ENCODE data around the gene TEAD4. TPM values are rescaled to one million over a fixed set of nuclear protein-coding genes. Genes with fewer than 3 reads are reported as not detected.

Gene TEAD4
- total RNA-seq, 1 experiment from 2014 or later: 47.7 TPM

GRCh38 chr12:2984249-2984648 lies 25.1 kb downstream of the TEAD4 start:
- H3K4me1 ChIP-seq (replicated peaks; ENCODE audit: insufficient read depth): no peaks in the 10 kb centered on the region
- 0 out of 2 replicates have a peak, but pooled peaks cover 3% of the 10 kb centered on the region for H3K79me2 ChIP-seq (ENCODE audit: low read depth)
- CTCF ChIA-PET: no interaction called here

GRCh38 chr12:2984698-2985097 lies 25.5 kb downstream of the TEAD4 start:
- Histone ChIP-seq H3K27me3 (ENCODE audit: insufficient read depth, low read depth) (no peaks in the 10 kb centered on the region), H3K79me2 (ENCODE audit: low read depth) (0 out of 2 replicates have a peak, but pooled peaks cover 3% of the 10 kb centered on the region), H3K36me3 (ENCODE audit: low read depth) (no peaks in the 10 kb centered on the region), H3K4me3 (no peak overlapping the region), H3K9me3 (ENCODE audit: insufficient read depth, low read depth) (no peaks in the 10 kb centered on the region), H4K20me1 (ENCODE audit: insufficient read depth) (peaks cover 3% of the 10 kb centered on the region; the same call in 1 of the 2 replicates), H3K27ac (no peak overlapping the region), H3F3A (ENCODE audit: insufficient read depth, low read depth) (0 out of 2 replicates have a peak, but pooled peaks cover 6% of the 10 kb centered on the region), H3K4me2 (no peak overlapping the region), H3K4me1 (replicated peaks; ENCODE audit: insufficient read depth) (no peaks in the 10 kb centered on the region), H2AFZ (no peak overlapping the region), H3K9me2 (ENCODE audit: insufficient read depth) (no peaks in the 10 kb centered on the region)
- no peak for DNase-seq
- no TSS peak for BruUV-seq (replicated peaks)
- intact Hi-C loops (cut with micrococcal nuclease; ENCODE audit: unreplicated experiment): no loop called here
- POLR2A ChIA-PET (ENCODE audit: unreplicated experiment): no interaction called here
- no peak for TF ChIP-seq EZH2 (IDR thresholded peaks at IDR 0.05; ENCODE audit: low read depth)
- TF ChIP-seq CTCF (conservative IDR thresholded peaks at IDR 0.05): no peak
- CTCF ChIA-PET: no interaction called here

More at GRCh38 chr12:2984249-2984648, 25.1 kb downstream of the TEAD4 start:
- Histone ChIP-seq H3K36me3 (ENCODE audit: low read depth) (no peaks in the 10 kb centered on the region), H2AFZ (no peak overlapping the region), H3K9me2 (ENCODE audit: insufficient read depth) (no peaks in the 10 kb centered on the region), H3K9me3 (ENCODE audit: insufficient read depth, low read depth) (no peaks in the 10 kb centered on the region), H3K27ac (no peak overlapping the region), H3F3A (ENCODE audit: insufficient read depth, low read depth) (0 out of 2 replicates have a peak, but pooled peaks cover 6% of the 10 kb centered on the region), H4K20me1 (ENCODE audit: insufficient read depth) (peaks cover 3% of the 10 kb centered on the region; the same call in 1 of the 2 replicates), H3K27me3 (ENCODE audit: insufficient read depth, low read depth) (no peaks in the 10 kb centered on the region), H3K4me2 (no peak overlapping the region), H3K4me3 (no peak overlapping the region)
- DNase-seq: no peak
- intact Hi-C loops (cut with micrococcal nuclease; ENCODE audit: unreplicated experiment): no loop called here
- POLR2A ChIA-PET (ENCODE audit: unreplicated experiment): no interaction called here
- no peak for TF ChIP-seq CTCF (conservative IDR thresholded peaks at IDR 0.05)
- no peak for TF ChIP-seq EZH2 (IDR thresholded peaks at IDR 0.05; ENCODE audit: low read depth)
- no TSS peak for BruUV-seq (replicated peaks)

- no peak for DNase-seq
These were observed 27.7 kb downstream of the TEAD4 start for GRCh38 chr12:2986876-2987275.

More at GRCh38 chr12:2986876-2987275, 27.7 kb downstream of the TEAD4 start:
- TF ChIP-seq EZH2 (IDR thresholded peaks at IDR 0.05; ENCODE audit: low read depth) (no peak), CTCF (conservative IDR thresholded peaks at IDR 0.05) (no peak)
- Histone ChIP-seq H3F3A (ENCODE audit: insufficient read depth, low read depth) (0 out of 2 replicates have a peak, but pooled peaks cover 6% of the 10 kb centered on the region), H3K4me2 (no peak overlapping the region), H3K79me2 (ENCODE audit: low read depth) (0 out of 2 replicates have a peak, but pooled peaks cover 3% of the 10 kb centered on the region), H3K4me1 (replicated peaks; ENCODE audit: insufficient read depth) (no peaks in the 10 kb centered on the region), H3K4me3 (no peak overlapping the region), H2AFZ (no peak overlapping the region), H3K9me2 (ENCODE audit: insufficient read depth) (no peaks in the 10 kb centered on the region), H4K20me1 (ENCODE audit: insufficient read depth) (no peaks in the 10 kb centered on the region), H3K9me3 (ENCODE audit: insufficient read depth, low read depth) (no peaks in the 10 kb centered on the region), H3K36me3 (ENCODE audit: low read depth) (no peaks in the 10 kb centered on the region), H3K27me3 (ENCODE audit: insufficient read depth, low read depth) (no peaks in the 10 kb centered on the region), H3K27ac (no peak overlapping the region)
- ChIA-PET CTCF (no interaction called here), POLR2A (ENCODE audit: unreplicated experiment) (no interaction called here)
- intact Hi-C loops (cut with micrococcal nuclease; ENCODE audit: unreplicated experiment): no loop called here
- no TSS peak for BruUV-seq (replicated peaks)

Measured in PC-9 (cell line).